GM04503 (cell line): ENCODE data around the gene ERF.

ENCODE experiments used
- DNase-seq: peaks from one replicate; pipeline ENCODE4 v3.0.0-alpha.2; 2012; ENCODE audit warnings: low read depth

The ERF gene

DNA sequence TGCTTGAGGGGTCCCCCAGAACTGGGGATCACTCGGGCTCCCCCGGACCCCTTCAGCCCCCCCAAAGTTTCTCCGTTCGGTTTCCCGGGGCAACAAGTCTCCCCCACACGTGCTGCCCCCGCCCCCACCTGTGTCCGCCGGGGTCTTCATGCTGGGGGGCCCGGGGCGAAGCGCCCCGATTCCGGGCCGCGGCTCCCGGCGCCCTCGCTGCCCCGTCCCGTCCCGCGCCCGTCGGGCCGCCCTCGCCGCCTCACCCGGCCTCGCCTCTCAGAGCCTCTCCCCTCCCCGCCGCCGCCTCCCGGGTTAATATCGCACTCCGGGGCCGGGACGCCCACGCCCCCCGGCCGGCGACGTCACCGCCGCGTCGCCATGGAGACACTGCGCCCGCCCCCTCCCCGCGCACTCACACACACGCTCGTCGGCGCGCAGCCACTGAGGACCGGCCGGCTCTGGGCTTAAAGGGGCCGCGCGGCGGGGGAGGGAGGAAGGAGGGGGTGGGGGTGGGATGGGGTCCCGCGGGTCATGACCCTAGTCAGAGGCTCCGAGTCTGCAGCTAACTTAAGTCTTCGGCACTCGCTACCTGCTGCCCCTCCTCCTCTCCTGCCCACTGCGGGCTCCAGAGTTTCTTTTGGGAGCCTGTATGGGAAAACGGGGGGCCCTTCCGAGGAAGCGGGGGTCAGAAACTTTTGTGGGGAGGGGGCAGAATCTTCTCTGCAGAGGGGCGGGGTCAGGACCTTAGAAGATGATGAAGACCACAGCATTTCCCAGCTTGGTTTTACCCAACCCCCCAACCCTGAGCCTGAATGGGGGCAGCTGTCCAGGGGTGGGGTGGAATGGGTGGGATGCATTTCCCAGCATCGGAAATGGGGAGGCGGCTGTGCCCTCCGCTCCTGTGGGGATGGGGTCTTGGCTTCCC lies at the start of gene ERF:
TSS of gene ERF (minus strand) at position 279 of the 916 bp plus-strand sequence. CDS start at position 150, 129 bp downstream.
- DNase-seq, result no peak

DNA sequence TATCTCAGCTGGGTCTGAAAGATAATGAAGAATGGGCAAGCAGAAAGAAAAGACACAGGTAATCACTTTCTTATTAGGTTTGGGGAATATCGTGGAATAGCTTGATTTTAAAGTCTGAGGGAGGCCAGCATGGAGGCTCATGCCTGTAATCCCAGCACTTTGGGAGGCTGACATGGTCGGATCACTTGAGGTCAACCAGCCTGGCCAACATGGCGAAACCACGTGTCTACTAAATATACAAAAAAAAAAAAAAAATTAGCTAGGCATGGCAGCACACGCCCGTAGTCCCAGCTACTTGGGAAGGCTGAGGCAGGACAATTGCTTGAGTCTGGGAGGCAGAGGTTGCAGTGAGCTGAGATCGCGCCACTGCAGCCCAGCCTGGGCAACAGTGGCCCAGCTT lies 48.9 kb upstream of the ERF start:
- DNase-seq, result no peak

DNA sequence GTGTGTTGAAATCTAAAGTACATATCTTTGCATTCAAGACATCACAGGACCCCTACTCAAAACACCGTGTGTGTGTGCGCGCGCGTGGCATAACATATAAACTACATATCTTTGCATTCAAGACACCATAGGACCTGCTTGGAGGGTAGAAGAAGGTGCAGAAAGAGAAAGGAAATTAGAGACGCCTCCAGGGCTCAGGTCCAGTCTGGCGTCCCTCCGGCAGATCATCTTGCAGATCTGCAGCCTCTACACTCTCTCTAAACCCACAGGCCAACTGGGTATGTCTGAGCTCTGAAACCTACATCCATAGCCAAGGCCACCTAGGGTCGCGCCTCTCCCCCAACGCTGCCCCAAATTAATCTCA lies 48.2 kb upstream of the ERF start:
- DNase-seq, result no peak

DNA sequence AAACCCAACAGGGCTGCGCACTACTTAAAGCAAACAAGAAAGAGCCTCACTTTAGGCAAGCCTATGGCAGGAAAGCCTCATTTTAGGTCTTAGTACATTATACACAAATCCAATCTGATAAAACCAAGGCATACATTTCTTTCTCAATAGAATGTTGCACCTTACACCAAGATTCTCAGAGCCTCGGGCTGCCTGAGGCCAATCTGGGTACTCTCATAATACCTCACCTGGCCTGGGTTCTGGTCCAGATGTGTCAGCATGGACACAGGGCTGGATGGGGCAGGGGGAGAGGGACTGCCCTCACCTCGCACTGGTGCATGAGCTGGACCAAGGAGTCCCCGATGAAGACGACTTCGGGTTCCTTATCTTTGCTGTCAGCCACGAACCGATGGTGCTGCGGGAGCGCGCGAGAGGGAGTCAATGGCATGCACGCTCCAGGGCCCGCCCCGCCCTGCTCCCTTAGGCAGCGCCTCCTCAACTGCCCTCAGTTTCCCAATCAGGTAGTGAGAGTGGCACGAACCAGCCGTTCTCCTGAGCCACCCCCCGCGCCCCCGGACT lies 46.8 kb upstream of the ERF start, which contains the start of gene PRR19:
TSS of gene PRR19 (plus strand) at position 487 of the 558 bp plus-strand sequence. CDS start 7,453 bp downstream, outside the sequence.
- no peak for DNase-seq

DNA sequence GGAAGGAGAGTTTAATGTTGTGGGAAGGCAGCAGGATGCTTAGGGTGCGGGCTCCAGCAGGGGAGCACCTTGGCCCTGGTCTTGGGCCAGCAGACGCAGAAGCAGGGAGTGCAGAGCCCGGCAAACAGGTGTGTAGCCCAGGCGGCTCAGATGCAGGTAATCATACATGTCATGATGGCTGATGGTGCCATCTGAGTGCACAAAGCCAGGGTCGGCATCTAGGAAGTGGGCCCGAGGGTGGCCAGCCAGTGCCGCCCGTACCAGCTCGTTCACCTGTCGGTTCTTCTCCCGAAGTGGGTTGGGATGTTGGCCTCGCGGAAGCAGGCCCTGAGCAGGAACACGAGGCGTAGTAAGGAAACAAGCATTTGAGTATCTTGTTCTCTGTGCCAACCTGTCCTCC lies 42.1 kb upstream of the ERF start:
- DNase-seq, result no peak

DNA sequence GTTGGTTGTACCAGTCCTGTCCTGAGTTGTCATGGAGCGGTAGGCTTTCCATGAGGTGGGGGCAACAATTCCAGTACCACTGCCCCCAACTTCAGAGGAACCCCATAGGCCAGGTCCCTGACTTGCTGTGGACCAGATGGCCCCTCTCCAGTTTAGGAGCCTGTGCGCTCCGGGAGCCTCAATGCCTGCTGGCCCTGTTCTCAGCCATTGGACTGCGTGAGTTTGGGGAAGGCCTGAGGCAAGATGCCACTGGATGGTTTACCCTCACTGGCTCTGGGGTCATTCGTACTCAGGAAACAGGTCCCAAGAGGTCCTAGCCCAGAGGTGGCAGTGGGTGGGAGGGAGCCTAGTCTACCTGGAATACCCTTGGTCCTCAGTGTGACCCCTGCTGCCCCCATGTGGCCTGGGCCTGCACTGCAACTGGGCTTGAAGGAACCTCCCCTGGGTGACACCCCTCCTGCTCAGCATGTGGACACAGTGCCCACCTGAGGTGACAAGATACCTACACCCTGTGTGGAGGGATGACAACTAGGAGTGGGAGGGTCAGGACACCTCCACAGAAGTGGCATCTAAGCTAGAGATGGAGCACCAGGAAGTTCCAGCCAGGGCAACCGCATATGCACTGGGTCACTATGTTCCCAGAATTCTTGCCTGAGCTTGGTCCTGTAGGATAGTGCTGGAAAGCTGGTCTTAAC lies 41.0 kb upstream of the ERF start:
- DNase-seq, result no peak

DNA sequence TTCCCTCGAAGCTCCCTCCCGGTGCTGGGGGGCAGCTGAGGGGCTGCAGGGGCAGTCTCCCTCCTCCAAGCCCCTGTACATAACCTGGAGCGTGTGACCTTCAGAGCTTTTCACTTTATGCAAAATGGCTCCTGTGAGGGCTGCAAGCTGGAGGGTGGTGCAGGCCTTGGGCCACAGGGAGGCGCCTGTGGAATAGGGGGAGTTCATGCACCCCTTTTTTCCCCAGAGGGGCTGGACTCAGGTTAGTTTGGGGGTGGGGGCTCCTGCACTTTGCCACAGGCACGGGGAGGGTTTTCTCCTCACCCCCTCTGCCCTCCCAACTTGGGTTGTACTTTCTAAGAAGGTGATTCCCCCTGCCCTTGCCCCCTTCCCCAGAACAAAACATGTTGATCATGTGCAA lies 40.4 kb upstream of the ERF start:
- no peak for DNase-seq

DNA sequence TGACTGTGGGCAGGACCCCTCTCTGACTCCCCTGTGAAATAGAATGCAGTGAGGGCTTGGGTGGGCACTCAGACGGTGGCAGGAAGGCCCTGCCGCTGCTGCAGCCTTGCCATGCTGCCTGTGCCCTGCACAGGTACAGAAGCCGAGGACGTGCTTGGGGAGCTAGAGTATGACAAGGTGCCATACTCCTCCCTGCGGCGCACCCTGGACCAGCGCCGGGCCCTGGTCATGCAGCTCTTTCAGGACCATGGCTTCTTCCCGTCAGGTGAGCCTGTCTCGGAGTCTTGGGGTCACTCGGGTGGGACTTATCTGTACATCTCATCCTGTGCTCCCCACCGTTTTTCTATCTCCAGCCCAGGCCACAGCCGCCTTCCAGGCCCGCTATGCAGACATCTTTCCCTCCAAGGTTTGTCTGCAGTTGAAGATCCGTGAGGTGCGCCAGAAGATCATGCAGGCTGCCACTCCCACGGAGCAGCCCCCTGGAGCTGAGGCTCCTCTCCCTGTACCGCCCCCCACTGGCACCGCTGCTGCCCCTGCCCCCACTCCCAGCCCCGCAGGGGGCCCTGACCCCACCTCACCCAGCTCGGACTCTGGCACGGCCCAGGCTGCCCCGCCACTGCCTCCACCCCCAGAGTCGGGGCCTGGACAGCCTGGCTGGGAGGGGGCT lies 39.7 kb upstream of the ERF start:
- no peak for DNase-seq

DNA sequence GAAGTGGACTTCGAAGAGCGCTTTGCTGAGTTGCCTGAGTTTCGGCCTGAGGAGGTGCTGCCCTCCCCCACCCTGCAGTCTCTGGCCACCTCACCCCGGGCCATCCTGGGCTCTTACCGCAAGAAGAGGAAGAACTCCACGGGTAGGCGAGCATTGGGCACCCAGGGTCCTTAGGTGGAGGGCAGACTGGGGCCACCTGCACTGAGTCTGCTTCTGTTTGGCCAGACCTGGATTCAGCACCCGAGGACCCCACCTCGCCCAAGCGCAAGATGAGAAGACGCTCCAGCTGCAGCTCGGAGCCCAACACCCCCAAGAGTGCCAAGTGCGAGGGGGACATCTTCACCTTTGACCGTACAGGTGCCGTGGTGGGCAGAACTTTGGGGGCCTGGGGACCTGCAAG lies 39.0 kb upstream of the ERF start:
- DNase-seq, result no peak

DNA sequence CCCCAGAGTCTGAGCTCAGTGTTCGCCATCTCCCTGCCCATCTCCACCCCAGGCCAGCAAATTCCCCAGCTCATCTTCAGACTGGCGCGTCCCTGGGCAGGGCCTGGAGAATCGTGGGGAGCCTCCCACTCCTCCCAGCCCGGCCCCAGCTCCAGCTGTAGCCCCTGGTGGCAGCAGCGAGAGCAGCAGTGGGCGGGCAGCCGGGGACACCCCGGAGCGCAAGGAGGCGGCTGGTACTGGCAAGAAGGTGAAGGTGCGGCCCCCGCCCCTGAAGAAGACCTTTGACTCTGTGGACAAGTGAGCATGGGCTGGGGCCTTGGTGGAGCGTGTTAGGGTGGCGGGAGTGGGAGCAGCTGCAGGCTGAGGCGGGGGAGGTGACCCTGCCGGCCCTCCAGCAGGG lies 38.6 kb upstream of the ERF start:
- DNase-seq, result no peak

DNA sequence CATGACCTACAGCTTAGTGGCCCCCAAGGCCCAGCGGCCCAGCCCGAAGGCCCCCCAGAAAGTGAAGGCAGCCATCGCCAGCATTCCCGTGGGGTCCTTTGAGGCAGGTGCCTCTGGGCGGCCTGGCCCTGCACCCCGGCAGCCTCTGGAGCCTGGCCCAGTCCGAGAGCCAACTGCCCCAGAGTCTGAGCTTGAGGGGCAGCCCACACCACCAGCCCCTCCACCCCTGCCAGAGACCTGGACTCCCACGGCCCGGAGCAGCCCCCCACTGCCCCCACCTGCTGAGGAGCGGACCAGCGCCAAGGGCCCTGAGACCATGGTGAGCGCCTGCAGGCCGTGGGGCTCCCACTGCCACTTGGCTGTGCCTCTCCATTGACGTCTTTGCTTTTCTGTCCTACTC lies 38.0 kb upstream of the ERF start:
- DNase-seq, result no peak

DNA sequence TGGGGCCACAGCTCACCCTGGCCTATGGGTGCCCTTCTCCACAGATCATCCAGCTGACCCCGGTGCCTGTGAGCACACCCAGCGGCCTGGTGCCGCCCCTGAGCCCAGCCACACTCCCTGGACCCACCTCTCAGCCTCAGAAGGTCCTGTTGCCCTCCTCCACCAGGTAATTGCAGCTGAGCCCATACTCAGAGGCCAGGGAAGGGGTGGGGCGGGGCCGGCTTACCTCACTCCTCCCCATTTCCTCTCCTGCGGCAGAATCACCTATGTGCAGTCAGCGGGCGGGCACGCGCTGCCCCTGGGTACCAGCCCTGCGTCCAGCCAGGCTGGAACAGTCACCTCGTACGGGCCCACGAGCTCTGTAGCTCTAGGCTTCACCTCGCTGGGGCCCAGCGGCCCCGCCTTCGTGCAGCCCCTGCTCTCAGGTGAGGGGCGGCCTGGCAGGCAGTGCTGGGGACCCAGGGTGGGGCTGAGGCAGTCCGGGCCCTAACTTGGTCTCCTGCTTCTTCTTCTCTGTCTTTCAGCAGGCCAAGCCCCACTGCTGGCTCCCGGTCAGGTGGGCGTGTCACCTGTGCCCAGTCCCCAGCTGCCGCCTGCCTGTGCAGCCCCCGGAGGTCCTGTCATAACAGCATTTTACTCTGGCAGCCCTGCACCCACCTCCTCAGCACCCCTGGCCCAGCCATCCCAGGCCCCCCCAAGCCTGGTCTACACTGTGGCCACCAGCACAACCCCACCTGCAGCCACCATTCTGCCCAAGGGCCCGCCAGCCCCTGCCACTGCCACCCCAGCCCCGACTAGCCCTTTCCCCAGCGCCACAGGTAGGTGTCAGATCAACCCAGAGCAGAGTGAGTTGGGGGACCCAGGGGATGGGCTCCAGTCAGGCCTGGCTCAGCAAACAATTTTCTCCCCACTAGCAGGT lies 37.4 kb upstream of the ERF start:
- DNase-seq, result no peak

DNA sequence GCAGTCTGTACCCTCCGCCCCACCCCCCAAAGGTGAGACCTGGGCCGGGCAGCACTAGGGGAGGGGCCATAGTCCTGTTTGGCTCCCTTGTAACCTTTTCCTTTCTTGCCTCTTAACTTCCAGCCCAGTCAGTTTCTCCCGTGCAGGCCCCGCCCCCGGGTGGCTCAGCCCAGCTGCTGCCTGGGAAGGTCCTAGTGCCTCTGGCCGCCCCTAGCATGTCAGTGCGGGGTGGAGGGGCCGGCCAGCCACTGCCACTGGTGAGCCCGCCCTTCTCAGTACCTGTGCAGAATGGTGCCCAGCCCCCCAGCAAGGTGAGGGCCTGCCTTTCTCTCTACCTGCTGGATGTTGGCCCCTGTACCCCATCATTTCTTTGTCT lies 36.5 kb upstream of the ERF start:
- DNase-seq, result no peak

DNA sequence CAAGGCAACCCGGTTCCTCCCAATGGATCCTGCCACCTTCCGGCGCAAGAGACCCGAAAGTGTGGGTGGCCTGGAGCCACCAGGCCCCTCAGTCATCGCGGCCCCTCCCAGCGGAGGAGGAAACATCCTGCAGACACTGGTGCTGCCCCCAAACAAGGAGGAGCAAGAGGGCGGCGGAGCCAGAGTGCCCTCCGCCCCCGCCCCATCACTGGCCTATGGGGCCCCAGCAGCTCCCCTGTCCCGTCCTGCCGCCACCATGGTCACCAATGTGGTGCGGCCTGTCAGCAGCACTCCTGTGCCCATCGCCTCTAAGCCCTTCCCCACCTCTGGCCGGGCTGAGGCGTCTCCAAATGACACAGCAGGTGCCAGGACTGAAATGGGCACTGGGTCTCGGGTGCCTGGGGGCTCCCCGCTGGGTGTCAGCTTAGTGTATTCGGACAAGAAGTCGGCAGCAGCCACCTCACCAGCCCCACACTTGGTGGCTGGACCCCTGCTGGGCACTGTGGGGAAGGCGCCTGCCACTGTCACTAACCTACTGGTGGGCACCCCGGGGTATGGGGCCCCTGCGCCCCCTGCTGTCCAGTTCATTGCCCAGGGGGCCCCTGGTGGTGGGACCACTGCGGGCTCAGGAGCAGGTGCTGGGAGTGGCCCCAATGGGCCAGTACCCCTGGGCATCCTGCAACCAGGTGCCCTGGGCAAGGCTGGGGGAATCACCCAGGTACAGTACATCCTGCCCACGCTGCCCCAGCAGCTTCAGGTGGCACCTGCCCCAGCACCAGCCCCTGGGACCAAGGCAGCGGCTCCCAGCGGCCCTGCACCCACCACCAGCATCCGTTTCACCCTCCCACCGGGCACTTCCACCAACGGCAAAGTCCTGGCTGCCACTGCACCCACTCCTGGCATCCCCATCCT lies 35.9 kb upstream of the ERF start:
- DNase-seq, result no peak

DNA sequence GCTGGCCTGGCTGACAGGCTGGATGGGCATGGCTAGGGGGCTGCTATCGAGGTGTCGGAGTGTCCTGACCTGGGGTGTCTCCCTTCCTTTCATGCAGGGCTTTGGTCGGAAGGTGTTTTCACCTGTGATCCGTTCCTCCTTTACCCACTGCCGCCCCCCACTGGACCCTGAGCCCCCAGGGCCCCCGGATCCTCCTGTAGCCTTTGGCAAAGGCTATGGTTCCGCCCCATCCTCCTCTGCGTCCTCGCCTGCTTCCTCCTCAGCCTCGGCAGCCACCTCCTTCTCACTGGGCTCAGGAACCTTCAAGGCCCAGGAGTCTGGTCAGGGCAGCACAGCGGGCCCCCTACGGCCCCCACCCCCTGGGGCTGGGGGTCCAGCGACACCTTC lies 35.2 kb upstream of the ERF start:
- DNase-seq, result no peak

DNA sequence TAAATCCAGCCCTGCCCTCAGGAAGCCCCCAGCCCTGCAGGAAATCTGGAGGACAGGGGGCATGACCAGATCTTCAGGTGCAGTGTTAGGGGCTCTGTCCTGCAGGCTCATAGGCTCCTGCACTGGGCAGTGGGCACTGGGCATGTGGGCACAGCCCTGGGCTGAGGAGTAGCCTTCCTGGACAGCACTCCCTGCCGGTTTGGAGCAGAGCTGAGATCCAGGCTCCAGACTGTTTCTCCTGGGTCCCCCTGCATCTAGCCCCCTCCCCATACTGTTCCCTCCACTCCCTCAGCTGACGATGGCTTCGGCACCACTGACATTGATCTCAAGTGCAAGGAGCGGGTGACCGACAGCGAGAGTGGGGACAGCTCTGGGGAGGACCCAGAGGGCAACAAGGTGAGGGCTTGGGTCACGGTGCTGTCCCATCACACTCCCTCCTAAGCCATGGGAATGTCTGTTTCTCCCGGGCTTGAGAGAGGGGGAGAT lies 34.7 kb upstream of the ERF start:
- no peak for DNase-seq

DNA sequence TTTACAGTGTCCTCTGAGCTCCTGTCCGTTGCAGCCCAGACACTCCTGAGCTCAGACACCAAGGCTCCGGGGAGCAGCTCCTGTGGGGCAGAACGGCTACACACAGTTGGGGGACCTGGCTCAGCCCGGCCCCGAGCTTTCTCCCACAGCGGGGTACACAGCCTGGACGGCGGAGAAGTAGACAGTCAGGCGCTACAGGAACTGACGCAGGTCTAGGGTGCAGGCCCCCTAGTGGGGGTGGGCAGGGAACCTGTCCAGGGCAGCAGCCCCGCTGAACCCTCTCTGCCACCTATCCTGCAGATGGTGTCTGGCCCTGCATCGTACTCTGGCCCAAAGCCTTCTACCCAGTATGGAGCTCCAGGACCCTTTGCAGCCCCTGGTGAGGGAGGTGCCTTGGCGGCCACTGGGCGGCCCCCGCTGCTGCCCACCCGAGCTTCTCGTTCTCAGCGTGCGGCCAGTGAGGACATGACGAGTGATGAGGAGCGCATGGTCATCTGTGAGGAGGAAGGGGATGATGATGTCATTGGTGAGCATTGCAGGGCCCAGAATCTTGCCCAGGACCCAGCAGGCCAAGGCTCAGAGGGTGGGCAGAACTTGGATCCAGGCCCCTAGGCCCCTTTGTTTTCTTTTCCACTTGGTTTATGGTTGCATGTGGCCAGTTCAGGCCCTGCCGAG lies 34.1 kb upstream of the ERF start:
- DNase-seq, result no peak

DNA sequence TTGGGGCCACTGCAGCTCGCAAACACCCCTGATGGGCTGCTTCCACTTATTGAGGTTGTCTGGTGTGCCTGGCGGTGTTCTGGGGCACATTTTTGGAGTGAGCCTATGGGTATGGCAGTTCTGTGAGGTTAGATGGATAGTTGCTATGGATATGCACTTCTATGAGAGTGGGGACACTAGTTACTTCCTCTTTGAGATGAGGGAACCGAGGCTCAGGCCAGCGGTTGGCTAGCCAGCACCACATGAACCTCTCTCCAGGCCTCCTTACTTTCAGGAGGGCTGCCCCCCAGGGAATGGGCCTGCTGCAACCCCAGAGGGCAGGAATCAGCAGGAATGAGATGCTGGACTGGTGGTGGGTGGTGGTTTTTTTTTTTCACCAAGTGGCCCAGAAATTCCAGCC lies 33.5 kb upstream of the ERF start:
- no peak for DNase-seq

DNA sequence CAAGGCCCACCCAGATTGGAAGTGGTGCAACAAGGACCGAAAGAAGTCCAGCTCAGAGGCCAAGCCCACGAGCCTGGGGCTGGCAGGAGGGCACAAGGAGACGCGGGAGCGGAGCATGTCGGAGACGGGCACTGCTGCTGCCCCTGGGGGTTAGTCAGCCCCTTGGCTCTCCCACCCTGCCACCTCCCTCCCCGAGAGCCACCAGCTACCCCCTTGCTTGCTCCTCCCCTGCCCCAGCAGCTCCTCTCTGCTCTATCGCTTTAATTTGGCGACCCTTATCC lies 32.8 kb upstream of the ERF start:
- DNase-seq, result no peak
